HG03457 (cell line): Measurements from ENCODE around the gene MMS22L.

Source experiments
- ATAC-seq: cut with Tn5 transposase; IDR thresholded peaks from one replicate; pipeline ENCODE4 v1.9.1; 2021; ENCODE audit warnings: moderate number of reproducible peaks; ENCODE audit not compliant: unreplicated experiment

Gene MMS22L

DNA sequence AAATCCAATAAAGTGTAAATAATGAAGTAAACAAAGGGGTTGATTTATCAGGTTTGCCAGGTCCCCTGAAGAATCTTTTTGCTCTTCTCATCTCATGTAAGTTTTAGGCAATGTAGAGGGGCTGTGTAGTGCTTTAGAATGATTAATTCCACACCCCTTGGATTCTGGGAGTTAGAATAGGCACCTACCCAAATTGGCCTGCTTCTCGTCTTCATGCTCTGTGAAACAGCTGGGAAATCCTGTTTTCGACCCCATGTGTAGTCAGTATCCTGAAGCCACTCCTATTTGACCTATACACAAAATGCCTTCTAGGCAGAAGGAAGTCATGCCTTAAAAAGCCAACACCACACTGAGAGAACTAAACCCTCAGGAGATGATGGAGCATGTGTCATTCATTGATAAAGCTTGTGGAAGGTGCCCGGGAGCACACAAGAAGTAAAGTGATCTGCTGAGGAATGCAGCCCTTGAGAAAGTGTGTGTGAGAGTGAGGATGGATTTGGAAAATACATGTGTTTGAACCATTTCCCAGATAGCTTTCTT lies 187.6 kb downstream of the MMS22L start:
- ATAC-seq: no peak

DNA sequence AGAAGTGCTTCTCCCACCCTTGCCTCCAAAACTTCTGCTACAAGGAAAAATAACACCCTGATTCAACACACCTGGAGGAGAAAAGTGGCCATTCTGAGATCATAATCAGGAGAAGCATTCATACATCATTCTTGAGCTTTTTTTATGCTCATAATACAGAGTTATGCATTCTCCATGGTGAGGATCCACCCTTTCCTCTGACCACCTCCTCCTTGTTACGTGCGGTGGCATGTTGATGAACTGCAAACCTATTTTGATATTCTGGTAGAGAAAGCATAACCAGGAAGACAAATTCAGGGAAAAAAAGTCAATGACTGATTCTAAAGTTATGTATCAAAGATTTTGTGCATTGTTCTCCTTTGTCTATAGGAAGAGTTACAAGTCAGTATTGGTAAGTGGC lies 188.6 kb downstream of the MMS22L start:
- no peak for ATAC-seq

DNA sequence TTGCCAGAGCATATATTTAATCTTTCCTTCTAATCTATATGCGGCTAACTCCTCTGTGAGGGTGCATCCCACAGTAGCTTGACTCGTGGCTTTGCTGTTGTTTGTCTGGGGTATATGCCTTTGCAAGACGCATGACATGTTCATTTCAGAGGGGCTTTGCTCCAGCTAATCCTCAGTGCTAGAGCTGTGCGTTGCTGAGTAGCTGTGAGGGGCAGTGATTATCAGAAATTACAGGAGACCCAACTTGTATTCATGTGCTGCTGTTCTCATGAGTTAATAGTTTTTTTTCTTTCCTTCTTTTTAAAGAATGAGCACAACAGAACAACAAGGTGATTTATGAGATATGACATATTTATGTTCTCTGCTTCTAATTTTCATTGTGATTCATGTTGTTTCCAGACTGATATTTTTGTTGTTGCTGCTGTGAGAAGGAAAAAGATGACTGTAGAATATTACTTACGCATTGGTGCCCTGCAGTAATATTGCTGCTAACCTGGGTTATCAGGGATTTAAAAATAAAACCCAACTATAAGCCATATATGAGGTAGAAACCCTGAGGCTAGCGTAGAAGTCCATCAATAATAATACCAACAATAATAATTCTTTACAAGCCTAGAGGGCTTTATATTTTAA lies 190.2 kb downstream of the MMS22L start:
- ATAC-seq: no peak
